ENCODE data around the gene PTGDR2. TPM values are rescaled to one million over a fixed set of nuclear protein-coding genes. Genes with fewer than 3 reads are reported as not detected.
"Not testable (repeated sequence)": the region's sequence is repeated elsewhere in the genome, so short reads cannot be mapped to it uniquely, and the experiment has no call there.

Gene PTGDR2
- total RNA-seq, 2 experiments from 2014 or later, result 1.1 to 3.7 TPM

DNA sequence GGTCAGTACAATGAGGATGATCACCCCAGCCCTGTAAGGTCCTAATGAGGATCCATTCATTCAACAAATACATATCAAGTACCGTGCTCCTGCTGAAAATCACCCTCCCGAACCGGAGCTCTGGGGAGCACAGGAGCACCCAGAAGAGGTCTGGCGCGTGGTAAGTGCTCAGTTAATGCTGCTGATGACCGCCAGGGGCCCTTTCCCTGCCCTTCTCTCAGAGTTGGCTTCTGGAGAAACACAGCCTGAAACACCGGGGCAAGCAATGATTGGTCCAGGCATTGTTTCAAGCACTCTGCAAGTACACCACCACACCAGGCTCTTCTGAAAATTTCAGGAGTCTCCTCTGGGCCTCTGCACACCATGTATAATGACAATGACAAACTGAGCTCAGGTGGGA, 17.6 kb downstream of the PTGDR2 start:
- CTCF ChIA-PET, result interaction anchor here (0.9 to 16.3 kb wide), 6 partner anchors 34 to 76 kb away, joined by 3 to 426 read pairs (median 3); partner anchors contain the start of genes PRPF19 and TMEM109
- H3K4me1 Mint-ChIP-seq, result peaks cover 44% of the 10 kb centered on the region

DNA sequence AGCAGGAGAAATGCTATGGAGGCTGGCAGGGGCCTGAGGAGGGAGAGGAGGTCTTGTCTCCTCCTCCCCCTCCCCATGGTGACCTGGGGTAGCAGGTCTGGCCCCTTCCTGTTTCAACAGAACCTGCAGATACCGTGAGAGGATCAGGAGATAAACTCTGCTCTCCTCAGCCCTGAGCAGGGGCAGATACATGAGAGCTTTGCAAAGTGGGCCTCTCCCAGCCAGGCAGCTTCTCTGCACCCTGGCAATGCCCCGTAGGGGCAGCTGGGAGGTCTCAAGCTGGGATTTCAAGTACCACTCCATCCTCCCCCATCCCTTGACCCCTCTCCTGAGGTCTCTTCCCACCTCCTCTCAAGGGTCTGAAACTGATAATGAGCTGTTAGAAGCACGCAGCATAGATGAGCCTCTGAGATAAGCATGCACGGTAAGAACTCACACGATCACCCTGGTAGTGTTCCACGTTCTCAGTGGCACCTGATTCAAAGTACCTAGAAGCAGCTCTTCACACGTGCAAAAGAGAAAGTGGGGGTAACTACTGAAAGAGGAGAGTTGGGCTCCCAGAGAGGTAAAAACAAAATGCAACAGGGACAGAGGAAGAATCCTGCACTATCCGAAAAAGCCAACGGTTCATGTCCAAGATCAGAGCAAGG, 18.8 kb downstream of the PTGDR2 start:
- peaks cover 48% of the 10 kb centered on the region for H3K4me1 Mint-ChIP-seq
- CTCF ChIA-PET, result interaction anchor here (1.1 to 16.3 kb wide), 5 partner anchors 9 to 63 kb away, joined by 3 to 426 read pairs (median 13); partner anchors contain the start of gene PRPF19
- no peak overlapping the region for H3K4me3 Mint-ChIP-seq

More for the DNA sequence above, 17.6 kb downstream of the PTGDR2 start:
- ATAC-seq (no peak), DNase-seq (no peak)
- no peaks in the 10 kb centered on the region for H3K36me3 Mint-ChIP-seq
- H3K27ac Mint-ChIP-seq, result no peak overlapping the region
- H3K27me3 Mint-ChIP-seq, result peaks cover 4% of the 10 kb centered on the region
- no peaks in the 10 kb centered on the region for H3K9me3 Mint-ChIP-seq (ENCODE audit: low read depth)
- H3K4me3 Mint-ChIP-seq, result no peak overlapping the region

DNA sequence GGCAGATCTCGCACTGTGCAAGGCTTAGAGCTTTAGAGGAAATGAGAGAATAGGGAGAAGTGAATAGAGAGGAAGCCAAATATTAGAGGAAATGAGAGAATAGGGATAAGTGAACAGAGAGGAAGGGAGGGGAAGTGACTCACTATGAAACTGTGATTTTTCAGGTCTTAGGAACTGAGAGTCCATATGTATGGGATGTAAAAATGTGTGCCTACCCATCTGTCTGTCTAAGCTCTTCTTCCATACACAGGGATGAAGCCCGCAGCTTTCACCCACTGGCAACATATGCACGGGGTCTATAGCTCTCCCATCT, 20.3 kb downstream of the PTGDR2 start:
- ATAC-seq (no peak), DNase-seq (no peak)
- Mint-ChIP-seq H3K36me3 (no peaks in the 10 kb centered on the region), H3K4me1 (peaks cover 47% of the 10 kb centered on the region), H3K27ac (no peak overlapping the region), H3K27me3 (peaks cover 14% of the 10 kb centered on the region), H3K4me3 (no peak overlapping the region), H3K9me3 (ENCODE audit: low read depth) (no peaks in the 10 kb centered on the region)
- CTCF ChIA-PET, result interaction anchor here (1.2 to 16.3 kb wide), 4 partner anchors 10 to 65 kb away, joined by 3 to 426 read pairs (median 122); partner anchors contain the start of gene PRPF19

More for the DNA sequence above, 18.8 kb downstream of the PTGDR2 start:
- Mint-ChIP-seq H3K36me3 (no peaks in the 10 kb centered on the region), H3K27me3 (peaks cover 14% of the 10 kb centered on the region), H3K9me3 (ENCODE audit: low read depth) (no peaks in the 10 kb centered on the region), H3K27ac (peak overlapping the region; percentile 8)
- no peak for DNase-seq
- no peak for ATAC-seq

DNA sequence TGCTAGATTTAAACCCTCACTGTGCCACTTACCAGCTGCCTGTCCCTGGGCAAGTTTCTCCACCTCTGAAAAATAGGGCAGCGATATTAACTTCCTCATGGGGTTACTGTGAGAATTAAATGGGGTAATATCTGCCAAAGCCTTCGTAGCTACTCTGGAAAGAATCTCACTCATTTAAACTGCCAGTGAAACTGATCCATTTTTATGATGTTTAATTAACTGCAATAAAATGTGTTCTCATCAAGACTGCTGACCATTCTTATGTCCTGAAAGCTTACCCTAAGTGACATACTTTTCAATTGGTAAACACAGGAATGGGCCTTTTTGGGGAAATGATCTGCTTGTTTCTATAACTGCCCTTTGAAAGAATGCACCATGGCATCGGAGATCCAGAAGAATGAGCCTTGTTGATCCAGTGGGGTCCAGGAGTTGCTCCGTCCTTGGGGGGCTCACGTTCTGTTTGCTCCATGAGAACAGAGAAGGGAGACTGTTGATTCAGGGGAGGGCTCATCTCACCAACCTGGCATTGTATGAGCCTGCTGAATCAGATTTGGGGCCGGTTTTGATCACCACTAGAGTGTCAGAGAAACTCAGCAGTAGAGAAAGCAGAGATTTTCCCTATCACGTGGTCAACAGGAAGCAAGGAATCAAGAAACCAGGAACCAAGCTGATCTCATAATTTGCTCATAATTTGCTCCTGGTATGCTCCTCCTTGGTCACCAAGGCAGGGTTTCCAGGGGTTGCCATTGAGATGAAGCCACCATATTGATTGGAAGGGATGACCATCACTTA, 20.8 kb downstream of the PTGDR2 start:
- Mint-ChIP-seq H3K36me3 (no peaks in the 10 kb centered on the region), H3K27me3 (peaks cover 14% of the 10 kb centered on the region), H3K4me3 (no peak overlapping the region), H3K4me1 (peaks cover 47% of the 10 kb centered on the region), H3K27ac (no peak overlapping the region), H3K9me3 (ENCODE audit: low read depth) (no peaks in the 10 kb centered on the region)
- CTCF ChIA-PET, result interaction anchor here (0.8 to 16.3 kb wide), 5 partner anchors 10 to 65 kb away, joined by 3 to 426 read pairs (median 4); partner anchors contain the start of gene PRPF19
- no peak for DNase-seq
- ATAC-seq, result no peak

DNA sequence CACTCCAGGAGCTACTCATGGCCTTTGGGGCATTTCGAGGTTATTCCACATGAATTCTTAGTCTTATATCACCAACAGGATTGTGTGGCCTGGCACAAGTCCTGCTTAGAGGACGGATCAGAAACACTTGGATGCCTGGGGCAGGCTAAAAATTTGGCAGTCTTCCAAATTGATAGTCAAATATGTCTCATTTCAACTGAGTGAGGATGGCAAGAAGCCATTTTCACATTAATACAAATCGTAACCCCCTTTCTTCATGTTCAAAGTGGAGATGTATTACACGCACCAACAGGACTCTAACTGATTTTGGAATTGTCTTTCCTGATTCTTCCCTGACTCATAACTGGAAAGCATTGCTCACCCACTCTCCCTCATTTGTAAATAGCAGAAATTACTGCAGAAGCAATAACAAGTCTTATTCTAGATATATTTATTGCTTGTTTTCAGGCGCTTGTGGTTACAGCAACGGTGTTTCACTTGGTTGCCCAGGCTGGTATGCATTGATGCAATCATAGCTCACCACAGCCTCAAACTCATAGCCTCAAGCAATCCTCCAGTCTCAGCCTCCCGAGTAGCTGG, 24.2 kb downstream of the PTGDR2 start:
- CTCF ChIA-PET, result interaction anchor here (0.7 to 16.3 kb wide), 34 partner anchors 9 to 604 kb away, joined by 3 to 426 read pairs (median 4); partner anchors contain the start of genes PRPF19, PTGDR2, TMEM132A and ZP1
- peaks cover 34% of the 10 kb centered on the region for H3K4me1 Mint-ChIP-seq
- no peak for ATAC-seq

DNA sequence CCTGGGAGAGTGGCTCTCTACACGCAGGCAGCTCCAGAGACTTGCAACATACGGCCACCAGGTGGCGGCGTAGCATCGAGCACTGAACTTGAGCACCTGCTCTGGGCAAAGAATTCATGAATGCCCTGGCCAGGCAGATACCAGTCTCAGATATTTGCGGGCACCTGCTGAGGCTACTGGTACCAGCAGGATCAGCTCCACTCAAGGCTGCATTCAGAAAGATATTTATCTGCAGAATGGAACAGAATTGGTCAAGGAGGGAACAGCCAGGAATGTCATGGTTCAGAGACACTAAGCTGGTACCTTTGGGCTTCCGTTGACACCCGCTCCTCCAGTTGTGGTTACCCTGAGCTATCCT, 24.6 kb downstream of the PTGDR2 start:
- Mint-ChIP-seq H3K4me3 (no peak overlapping the region), H3K9me3 (ENCODE audit: low read depth) (no peaks in the 10 kb centered on the region), H3K4me1 (peaks cover 33% of the 10 kb centered on the region), H3K27me3 (peaks cover 17% of the 10 kb centered on the region), H3K27ac (no peak overlapping the region), H3K36me3 (no peaks in the 10 kb centered on the region)
- CTCF ChIA-PET, result interaction anchor here (0.6 to 16.3 kb wide), 39 partner anchors 9 to 604 kb away, joined by 3 to 426 read pairs (median 4); partner anchors contain the start of genes PRPF19, PTGDR2, TMEM109 and TMEM132A
- ATAC-seq (peak; percentile 91), DNase-seq (peak; percentile 87)

More for the DNA sequence above, 24.2 kb downstream of the PTGDR2 start:
- Mint-ChIP-seq H3K4me3 (no peak overlapping the region), H3K9me3 (ENCODE audit: low read depth) (no peaks in the 10 kb centered on the region), H3K27ac (no peak overlapping the region), H3K36me3 (no peaks in the 10 kb centered on the region), H3K27me3 (peaks cover 17% of the 10 kb centered on the region)
- DNase-seq, result no peak

DNA sequence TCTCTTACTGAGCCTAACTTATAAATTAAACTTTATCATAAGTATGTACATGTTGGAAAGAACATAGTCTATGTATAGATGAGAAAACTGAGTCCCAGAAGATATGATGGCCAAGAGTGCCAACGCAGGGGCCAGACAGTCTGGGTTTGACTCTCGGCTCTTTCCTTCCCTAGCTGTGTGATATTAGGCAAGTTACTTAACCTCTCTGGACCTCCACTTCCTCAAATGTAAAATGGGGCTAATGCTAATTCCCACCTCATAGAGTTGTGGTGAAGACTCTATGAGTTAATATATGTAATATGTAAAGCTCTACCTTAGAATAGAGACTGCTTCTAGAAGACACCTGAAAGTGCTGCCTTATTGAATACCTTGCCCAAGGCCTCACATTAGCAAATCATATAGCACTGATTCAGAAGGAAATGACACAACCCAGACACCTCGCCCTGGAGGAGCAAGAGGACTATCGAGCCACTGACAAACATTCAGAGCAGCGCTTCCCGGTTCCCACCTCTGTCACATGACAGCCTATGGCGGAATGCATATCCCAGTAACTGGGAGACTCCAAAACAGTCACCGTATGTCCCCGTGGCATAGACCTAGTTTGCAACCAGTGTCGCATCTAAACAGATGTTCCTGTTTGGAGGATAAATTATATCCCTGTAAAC, 25.1 kb downstream of the PTGDR2 start:
- ATAC-seq (peak; percentile 14), DNase-seq (no peak)
- Mint-ChIP-seq H3K27me3 (peaks cover 20% of the 10 kb centered on the region), H3K9me3 (ENCODE audit: low read depth) (no peaks in the 10 kb centered on the region), H3K27ac (no peak overlapping the region), H3K4me3 (no peak overlapping the region), H3K36me3 (no peaks in the 10 kb centered on the region), H3K4me1 (peaks cover 28% of the 10 kb centered on the region)
- CTCF ChIA-PET, result interaction anchor here (0.6 to 16.3 kb wide), 38 partner anchors 9 to 604 kb away, joined by 3 to 426 read pairs (median 4); partner anchors contain the start of genes PRPF19, PTGDR2, TMEM109 and TMEM132A

DNA sequence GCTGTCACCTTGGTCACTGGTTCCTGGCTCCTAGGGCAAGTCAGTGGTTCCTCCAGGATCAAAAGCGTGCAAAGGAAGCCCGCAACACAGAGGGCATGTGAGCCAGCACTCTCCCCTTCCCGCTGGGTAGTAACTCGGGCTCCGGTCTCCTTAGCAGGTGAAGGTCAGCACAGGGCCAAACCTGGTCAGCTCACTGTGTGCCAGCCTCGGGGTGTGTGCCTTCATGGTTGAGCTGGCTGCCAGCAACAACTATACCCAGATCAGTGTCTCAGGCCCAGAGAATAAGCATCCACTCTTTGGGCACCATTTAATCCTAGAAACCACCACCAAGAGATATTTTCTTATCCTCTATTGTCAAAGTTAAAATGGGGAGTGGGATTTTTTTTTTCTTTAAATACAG, 30.0 kb downstream of the PTGDR2 start:
- ATAC-seq (no peak), DNase-seq (no peak)
- no peaks in the 10 kb centered on the region for H3K36me3 Mint-ChIP-seq
- no peak overlapping the region for H3K4me3 Mint-ChIP-seq
- CTCF ChIA-PET, result interaction anchor here (1.3 to 16.3 kb wide), 3 partner anchors 9 to 74 kb away, joined by 3 to 426 read pairs (median 230); partner anchors contain the start of gene PRPF19
- H3K27ac Mint-ChIP-seq, result no peak overlapping the region
- no peaks in the 10 kb centered on the region for H3K9me3 Mint-ChIP-seq (ENCODE audit: low read depth)
- peaks cover 14% of the 10 kb centered on the region for H3K27me3 Mint-ChIP-seq
- H3K4me1 Mint-ChIP-seq, result no peaks in the 10 kb centered on the region

DNA sequence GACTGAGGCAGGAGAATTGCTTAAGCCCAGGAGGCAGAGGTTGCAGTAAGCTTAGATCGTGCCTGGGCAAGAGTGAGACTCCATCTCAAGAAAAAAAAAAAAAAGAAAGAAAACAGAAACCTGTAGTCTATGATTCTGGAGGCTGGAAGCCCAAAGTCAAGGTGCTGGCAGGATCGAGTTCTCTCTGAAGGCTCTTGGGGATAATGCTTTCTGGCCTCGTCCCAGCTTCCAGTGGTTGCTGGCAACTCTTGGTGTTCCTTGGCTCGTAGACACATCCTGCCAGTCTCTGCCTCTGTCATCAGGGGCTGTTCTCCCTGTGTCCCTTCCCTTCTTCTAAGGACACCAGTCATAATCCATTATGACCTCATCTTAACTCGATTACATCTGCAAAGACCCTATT, 30.6 kb downstream of the PTGDR2 start:
- no peak for ATAC-seq
- no peaks in the 10 kb centered on the region for H3K36me3 Mint-ChIP-seq
- no peaks in the 10 kb centered on the region for H3K9me3 Mint-ChIP-seq (ENCODE audit: low read depth)
- H3K27ac Mint-ChIP-seq, result no peak overlapping the region
- no peaks in the 10 kb centered on the region for H3K4me1 Mint-ChIP-seq
- H3K4me3 Mint-ChIP-seq, result no peak overlapping the region
- H3K27me3 Mint-ChIP-seq, result peaks cover 17% of the 10 kb centered on the region
- CTCF ChIA-PET, result interaction anchor here (0.6 to 16.3 kb wide), 5 partner anchors 10 to 349 kb away, joined by 3 to 426 read pairs (median 3); no protein-coding TSS in a partner anchor
- DNase-seq, result no peak

DNA sequence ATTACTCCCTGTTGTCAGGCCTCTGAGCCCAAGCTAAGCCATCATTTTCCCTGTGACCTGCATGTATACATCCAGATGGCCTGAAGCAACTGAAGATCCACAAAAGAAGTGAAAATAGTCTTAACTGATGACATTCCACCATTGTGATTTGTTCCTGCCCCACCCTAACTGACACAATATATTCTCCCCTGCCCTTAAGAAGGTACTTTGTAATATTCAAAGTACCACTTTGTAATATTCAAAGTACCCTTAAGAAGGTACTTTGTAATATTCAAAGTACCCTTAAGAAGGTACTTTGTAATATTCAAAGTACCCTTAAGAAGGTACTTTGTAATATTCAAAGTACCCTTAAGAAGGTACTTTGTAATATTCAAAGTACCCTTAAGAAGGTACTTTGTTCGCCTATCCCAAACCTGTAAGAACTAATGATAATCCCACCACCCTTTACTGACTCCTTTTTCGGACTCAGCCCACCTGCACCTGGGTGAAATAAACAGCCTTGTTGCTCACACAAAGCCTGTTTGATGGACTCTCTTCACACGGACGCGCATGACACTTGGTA, 31.9 kb downstream of the PTGDR2 start:
- not testable (repeated sequence) for H3K9me3 Mint-ChIP-seq (ENCODE audit: low read depth); ATAC-seq; H3K27ac Mint-ChIP-seq; DNase-seq; H3K4me1 Mint-ChIP-seq; H3K36me3 Mint-ChIP-seq; H3K4me3 Mint-ChIP-seq
- H3K27me3 Mint-ChIP-seq, result peaks cover 18% of the 10 kb centered on the region
- CTCF ChIA-PET, result interaction anchor here (1.7 to 16.3 kb wide), 2 partner anchors 65 to 75 kb away, joined by 4 to 426 read pairs; no protein-coding TSS in a partner anchor

DNA sequence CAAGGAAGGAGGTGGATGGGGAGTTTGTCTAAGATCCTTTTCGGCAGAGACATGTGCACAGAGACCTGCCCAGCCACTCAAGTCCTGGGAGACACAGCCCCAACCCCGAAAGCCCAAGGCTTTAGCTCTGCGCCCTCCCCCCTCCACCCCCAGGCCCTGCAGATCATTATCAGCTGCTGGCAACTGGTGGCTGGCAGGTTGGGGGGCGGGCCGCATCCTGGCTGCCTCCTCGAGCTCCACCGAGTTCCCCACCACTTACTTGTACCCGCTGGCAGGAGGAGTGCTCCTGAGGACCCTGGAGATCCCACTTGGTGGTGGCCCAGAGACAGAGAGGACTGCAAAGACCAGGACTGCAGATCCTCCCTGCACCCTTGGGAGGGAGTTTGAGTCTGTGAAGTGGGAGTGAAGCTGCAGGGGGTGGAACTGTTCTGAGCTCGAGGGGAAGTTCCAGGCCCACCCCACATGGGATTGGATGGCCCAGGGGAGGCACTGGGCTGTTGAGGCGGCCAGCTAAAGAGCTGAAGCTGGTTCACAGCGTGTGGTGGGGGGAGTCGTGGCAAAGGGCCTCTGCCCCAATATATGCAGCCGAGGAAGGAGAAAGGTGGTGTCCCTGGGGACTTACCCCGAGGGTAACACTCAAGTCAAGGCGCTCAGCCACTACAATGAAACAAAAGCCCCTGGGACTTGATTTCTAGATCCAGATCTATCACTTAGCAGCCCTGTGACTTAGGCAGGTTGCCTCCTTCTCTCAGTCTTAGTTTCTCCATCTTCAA, 33.7 kb downstream of the PTGDR2 start:
- ATAC-seq, result no peak
- no peak for DNase-seq
- CTCF ChIA-PET, result interaction anchor here (1.2 to 2.7 kb wide), 3 partner anchors 9 to 366 kb away, joined by 3 to 15 read pairs (median 5); no protein-coding TSS in a partner anchor
- no peaks in the 10 kb centered on the region for H3K9me3 Mint-ChIP-seq (ENCODE audit: low read depth)
- peaks cover 19% of the 10 kb centered on the region for H3K27me3 Mint-ChIP-seq
- no peaks in the 10 kb centered on the region for H3K36me3 Mint-ChIP-seq
- no peak overlapping the region for H3K27ac Mint-ChIP-seq
- no peak overlapping the region for H3K4me3 Mint-ChIP-seq
- H3K4me1 Mint-ChIP-seq, result no peaks in the 10 kb centered on the region

DNA sequence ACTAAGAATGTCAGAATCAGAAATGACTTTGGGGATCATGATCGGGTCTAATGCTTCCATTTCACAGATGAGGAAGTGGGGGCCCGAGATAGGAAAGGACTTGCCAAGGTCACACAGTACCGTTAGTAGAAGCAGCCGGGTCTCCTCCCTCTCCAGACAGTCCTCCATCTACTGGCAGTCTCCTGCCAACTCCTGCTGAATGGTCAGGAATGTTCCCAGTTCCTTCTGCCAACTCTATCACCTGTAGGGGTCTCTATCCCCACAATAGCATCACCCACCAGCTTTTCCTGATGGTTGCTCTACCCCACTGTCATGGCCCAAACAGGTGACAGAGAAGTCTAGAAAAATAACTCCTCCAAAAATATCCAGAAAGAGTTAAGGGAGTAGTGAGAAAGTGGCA, 37.7 kb downstream of the PTGDR2 start:
- no peak overlapping the region for H3K27ac Mint-ChIP-seq
- no peak overlapping the region for H3K4me3 Mint-ChIP-seq
- peaks cover 20% of the 10 kb centered on the region for H3K27me3 Mint-ChIP-seq
- CTCF ChIA-PET, result no interaction called here
- ATAC-seq (no peak), DNase-seq (no peak)
- peaks cover 5% of the 10 kb centered on the region for H3K9me3 Mint-ChIP-seq (ENCODE audit: low read depth)
- H3K36me3 Mint-ChIP-seq, result peaks cover 3% of the 10 kb centered on the region
- no peaks in the 10 kb centered on the region for H3K4me1 Mint-ChIP-seq

Data from activated CD8-positive, alpha-beta memory T cell treated with anti-CD3 and anti-CD28 coated beads, Interleukin-2, amount 10 ng/mL, durations not matched to agents 7 days and 5 days (primary cell).